GM12878 (cell line): ENCODE measurements around the gene CDPF1. TPM values are rescaled to one million over a fixed set of nuclear protein-coding genes. Genes with fewer than 3 reads are reported as not detected.

Source experiments
- ATAC-seq: fragments of 200-7000 bp; cut with Tn5 transposase; 3 replicates; pipeline ENCODE4 v1.9.1; 2020; ENCODE audit warnings: mild to moderate bottlenecking, moderate library complexity
- BruUV-seq: library from RNA; stranded (reverse); fragments of 400-500 nt; replicated peaks from 2 replicates; lab custom pipeline; 2021; lab: Mats Ljungman, UMichigan
- CTCF ChIA-PET: fragments of 300-600 bp; sonication (Branson Sonifier 250); formaldehyde crosslinking; extraction: SDS; loops from one replicate; lab custom pipeline; 2021; ENCODE audit warnings: inconsistent platforms; lab: Yijun Ruan, JAX
- POLR2A ChIA-PET: fragments of 350-600 bp; formaldehyde crosslinking; extraction: SDS; loops from one replicate; lab custom pipeline; 2021; ENCODE audit warnings: inconsistent platforms; lab: Charles Lee
- RAD21 ChIA-PET: fragments of 300-600 bp; sonication (Branson Sonifier 250); formaldehyde crosslinking; loops from one replicate; lab custom pipeline; 2023; ENCODE audit warnings: antibody characterized with exemption; ENCODE audit not compliant: unreplicated experiment; lab: Charles Lee
- SMC1A ChIA-PET: fragments of 300-600 bp; sonication (Branson Sonifier 250); formaldehyde crosslinking; loops from one replicate; lab custom pipeline; 2023; ENCODE audit not compliant: unreplicated experiment, uncharacterized antibody; lab: Charles Lee
- DNase-seq: peaks from one replicate; pipeline ENCODE4 v3.0.0-alpha.2; 2011; ENCODE audit warnings: low read depth, low spot score
- FAIRE-seq: peaks from 3 replicates; lab custom pipeline; 2011; peaks lifted over from hg19 to GRCh38; lab: Jason Lieb, UNC
- H2AFZ ChIP-seq: 2 replicates; pipeline ENCODE4 v1.6.0; 2011; ENCODE audit warnings: low read depth, low read length, control low read depth; ENCODE audit not compliant: control insufficient read depth
- H3K27ac ChIP-seq: 2 replicates; pipeline ENCODE4 v1.5.1; 2011; ENCODE audit warnings: control low read depth; ENCODE audit not compliant: control insufficient read depth, insufficient read depth
- H3K27me3 ChIP-seq, 2 experiments: replicated peaks in 1 of 2; 2 replicates each; pipeline versions ENCODE4 v1.6.0 to v1.6.1; 2011; ENCODE audit warnings: low read length in 1 of 2; ENCODE audit not compliant: control insufficient read depth in 2 of 2, insufficient read depth in 2 of 2
- H3K36me3 ChIP-seq, 2 experiments: 2 replicates each; pipeline ENCODE4 v1.5.1; 2011; ENCODE audit warnings: low read length in 1 of 2; ENCODE audit not compliant: control insufficient read depth in 2 of 2, insufficient read depth in 2 of 2
- H3K4me1 ChIP-seq: 2 replicates; pipeline ENCODE4 v1.6.1; 2011; ENCODE audit warnings: mild to moderate bottlenecking, low read length, moderate library complexity, mixed read lengths; ENCODE audit not compliant: control insufficient read depth, insufficient read depth
- H3K4me2 ChIP-seq: 2 replicates; pipeline ENCODE4 v1.6.0; 2011; ENCODE audit warnings: control low read depth; ENCODE audit not compliant: control insufficient read depth, insufficient read depth
- H3K4me3 ChIP-seq: fragments of 200-600 bp; sonication (generic); 2 replicates; pipeline ENCODE4 v1.5.1; 2016
- H3K79me2 ChIP-seq: 2 replicates; pipeline ENCODE4 v1.6.0; 2011; ENCODE audit warnings: low read length; ENCODE audit not compliant: control insufficient read depth, insufficient read depth
- H3K9ac ChIP-seq: 2 replicates; pipeline ENCODE4 v1.8.0; 2011; ENCODE audit warnings: low read length, control low read depth, mixed read lengths; ENCODE audit not compliant: control insufficient read depth, insufficient read depth
- H3K9me3 ChIP-seq: replicated peaks from 3 replicates; pipeline ENCODE4 v1.5.1; 2011; ENCODE audit warnings: mild to moderate bottlenecking, low read length; ENCODE audit not compliant: control insufficient read depth, insufficient read depth
- H4K20me1 ChIP-seq: 2 replicates; pipeline ENCODE4 v1.6.0; 2011; ENCODE audit not compliant: control insufficient read depth, insufficient read depth
- ESRRA ChIP-seq: IDR thresholded peaks from 2 replicates; pipeline ENCODE4 v1.6.1; 2012; ENCODE audit warnings: mild to moderate bottlenecking, low read length, improper control_type of control experiment
- FOS ChIP-seq: IDR thresholded peaks from 3 replicates; pipeline ENCODE4 v1.6.1; 2011; ENCODE audit warnings: borderline replicate concordance; ENCODE audit not compliant: insufficient read length; ENCODE audit errors: extremely low read depth
- HSF1 ChIP-seq: fragments of 150-350 bp; IDR thresholded peaks from 2 replicates; pipeline ENCODE4 v1.6.1; 2014; ENCODE audit warnings: mild to moderate bottlenecking, low read depth, low read length
- MYC ChIP-seq: IDR thresholded peaks from 2 replicates; pipeline ENCODE4 v1.6.1; 2011; ENCODE audit warnings: mild to moderate bottlenecking, low read length, moderate library complexity, inconsistent platforms; ENCODE audit not compliant: insufficient read depth, insufficient replicate concordance, insufficient read length, severe bottlenecking
- NFYA ChIP-seq: IDR thresholded peaks from 2 replicates; pipeline ENCODE4 v1.6.1; 2011; ENCODE audit warnings: low read depth, mild to moderate bottlenecking, low read length, improper control_type of control experiment, borderline replicate concordance
- NFYB ChIP-seq: IDR thresholded peaks from 2 replicates; pipeline ENCODE4 v1.6.1; 2011; ENCODE audit warnings: low read depth, mild to moderate bottlenecking, low read length, improper control_type of control experiment, moderate library complexity; ENCODE audit not compliant: insufficient read depth
- PAX8 ChIP-seq: fragments of 450-650 bp; IDR thresholded peaks from 2 replicates; pipeline ENCODE4 v1.6.1; 2017; ENCODE audit warnings: mild to moderate bottlenecking, moderate library complexity
- RAD21 ChIP-seq: IDR thresholded peaks from 2 replicates; pipeline ENCODE4 v1.6.1; 2011; ENCODE audit warnings: mild to moderate bottlenecking, low read depth, low read length, moderate library complexity; ENCODE audit not compliant: insufficient read depth
- RELA ChIP-seq: fragments of 450-650 bp; IDR thresholded peaks from 2 replicates; pipeline ENCODE4 v1.8.0; 2014; ENCODE audit warnings: borderline replicate concordance; ENCODE audit not compliant: partially characterized antibody
- REST ChIP-seq: IDR thresholded peaks from 2 replicates; pipeline ENCODE4 v1.6.1; 2012; ENCODE audit warnings: mild to moderate bottlenecking, low read depth, low read length
- RUNX3 ChIP-seq: IDR thresholded peaks from 2 replicates; pipeline ENCODE4 v1.6.1; 2012; ENCODE audit warnings: low read length, inconsistent platforms
- SUZ12 ChIP-seq: fragments of 200-600 bp; sonication (generic); IDR thresholded peaks from one replicate; pipeline ENCODE4 v1.6.1; 2018; ENCODE audit warnings: antibody characterized with exemption, mild to moderate bottlenecking; ENCODE audit not compliant: unreplicated experiment
- ZNF217 ChIP-seq: fragments of 450-650 bp; IDR thresholded peaks from 2 replicates; pipeline ENCODE4 v1.6.1; 2017; ENCODE audit warnings: antibody characterized with exemption, mild to moderate bottlenecking
- ZNF24 ChIP-seq: fragments of 450-650 bp; IDR thresholded peaks from 2 replicates; pipeline ENCODE4 v1.6.1; 2017; ENCODE audit warnings: antibody characterized with exemption, mild to moderate bottlenecking
- WGBS: methylation state at CpG from one replicate; pipeline ENCODE4 v1.1.6; 2016; ENCODE audit warnings: low lambda C conversion rate; ENCODE audit not compliant: insufficient replicate concordance, insufficient coverage; ENCODE audit errors: missing lambda C conversion rate; 5-methylcytosine and 5-hydroxymethylcytosine counted together
- in situ Hi-C: fragments of 300-500 bp; cut with MboI; formaldehyde crosslinking; loops from 9 replicates; pipeline ENCODE4 v1.14.3; 2018; ENCODE audit warnings: mixed read lengths
- intact Hi-C: fragments of 100-400 bp; cut with micrococcal nuclease; formaldehyde crosslinking; loops from one replicate; pipeline ENCODE4 v1.14.2; 2022; ENCODE audit not compliant: unreplicated experiment
- polyA plus RNA-seq, 11 experiments: library from polyadenylated mRNA; depleted of rRNA in 4 of 11; unstranded in 6 of 11; stranded (reverse) in 5 of 11; fragments of >200 nt; fragmentation: Nextera tagmentation in 4 of 11; fragmentation: Illumina TruSeq in 1 of 11; extraction: Ambion mirVana in 4 of 11; extraction: Trizol in 1 of 11; gene quantifications; 1 replicate in 1 of 11; 2 replicates in 10 of 11; pipeline versions ENCODE4 v1.2.1 to v1.2.3, GENCODE V29; 2011 to 2016; ENCODE audit warnings: inconsistent platforms in 2 of 11, missing spikeins in 2 of 11, low read depth in 1 of 11
- total RNA-seq, 4 experiments: library from RNA; depleted of rRNA in 3 of 4; stranded (reverse); fragments of >200 nt in 3 of 4; fragmentation: Illumina TruSeq in 1 of 4; extraction: Trizol in 1 of 4; gene quantifications; 2 replicates each; pipeline versions ENCODE4 v1.2.1 to v1.2.3, GENCODE V29; 2013 to 2021
- TF ChIP-seq, protein P1 (sequence below): fragments of 450-650 bp; IDR thresholded peaks from 2 replicates; pipeline ENCODE4 v1.6.1; 2017; ENCODE audit warnings: mild to moderate bottlenecking, moderate library complexity

Gene CDPF1
- total and polyA plus RNA-seq, 10 of the 15 experiments (the other 5 are each of a cell fraction or from before 2014, with no cell fraction given), result 1.0 to 22.4 (median 7.9) TPM

DNA sequence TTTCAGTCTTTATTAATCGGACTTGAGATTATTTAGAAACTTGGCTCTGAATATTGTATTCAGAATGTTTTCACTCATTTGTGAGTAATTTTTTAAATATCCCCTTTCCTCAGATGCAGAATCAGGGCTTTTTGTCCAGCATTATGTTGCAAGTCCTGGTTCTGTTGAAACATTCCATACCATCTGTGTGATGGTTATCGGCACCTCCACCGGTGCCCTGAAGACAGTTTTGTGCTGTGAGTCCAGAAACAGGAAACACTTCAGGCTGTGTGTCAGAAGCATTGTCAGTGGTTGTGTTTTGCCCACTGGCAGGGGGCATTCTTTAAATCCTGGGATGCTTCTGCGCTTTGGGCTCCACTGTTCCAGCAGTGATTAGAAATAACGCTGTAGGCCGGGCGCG is 20.4 kb downstream of the CDPF1 start (continued):
- no peak for TF ChIP-seq REST
- TF ChIP-seq RAD21, result no peak
- no peak for TF ChIP-seq RELA
- TF ChIP-seq PAX8, result no peak
- no peak for TF ChIP-seq SUZ12
- no peak for TF ChIP-seq ZNF217

- intact Hi-C loops (no loop called here), in situ Hi-C loops (no loop called here)
- no peak overlapping the region for H3K4me2 ChIP-seq
- FAIRE-seq (no peak), ATAC-seq (no peak), DNase-seq (no peak)
- no peak overlapping the region for H3K27ac ChIP-seq
- WGBS, result 99% methylated on average over 7 of the region's 7 CpGs
- no peaks in the 10 kb centered on the region for H3K79me2 ChIP-seq
- no peaks in the 10 kb centered on the region for H3K36me3 ChIP-seq
- no TSS peak for BruUV-seq
- ChIA-PET RAD21 (no interaction called here), POLR2A (no interaction called here), CTCF (interaction anchor here (0.6 kb wide), 1 partner anchor 307 kb away, joined by 3 read pairs; no protein-coding TSS in a partner anchor), SMC1A (no interaction called here)
- no peak overlapping the region for H3K4me3 ChIP-seq
- no peak overlapping the region for H3K9ac ChIP-seq
- H3K27me3 ChIP-seq, result no peaks in the 10 kb centered on the region
- H3K9me3 ChIP-seq, result no peaks in the 10 kb centered on the region
- no peak overlapping the region for H2AFZ ChIP-seq
- no peaks in the 10 kb centered on the region for H4K20me1 ChIP-seq
- no peaks in the 10 kb centered on the region for H3K4me1 ChIP-seq
- no peak for TF ChIP-seq NFYA
- no peak for TF ChIP-seq RUNX3
- no peak for TF ChIP-seq HSF1
- no peak for TF ChIP-seq NFYB
- TF ChIP-seq, protein P1, sequence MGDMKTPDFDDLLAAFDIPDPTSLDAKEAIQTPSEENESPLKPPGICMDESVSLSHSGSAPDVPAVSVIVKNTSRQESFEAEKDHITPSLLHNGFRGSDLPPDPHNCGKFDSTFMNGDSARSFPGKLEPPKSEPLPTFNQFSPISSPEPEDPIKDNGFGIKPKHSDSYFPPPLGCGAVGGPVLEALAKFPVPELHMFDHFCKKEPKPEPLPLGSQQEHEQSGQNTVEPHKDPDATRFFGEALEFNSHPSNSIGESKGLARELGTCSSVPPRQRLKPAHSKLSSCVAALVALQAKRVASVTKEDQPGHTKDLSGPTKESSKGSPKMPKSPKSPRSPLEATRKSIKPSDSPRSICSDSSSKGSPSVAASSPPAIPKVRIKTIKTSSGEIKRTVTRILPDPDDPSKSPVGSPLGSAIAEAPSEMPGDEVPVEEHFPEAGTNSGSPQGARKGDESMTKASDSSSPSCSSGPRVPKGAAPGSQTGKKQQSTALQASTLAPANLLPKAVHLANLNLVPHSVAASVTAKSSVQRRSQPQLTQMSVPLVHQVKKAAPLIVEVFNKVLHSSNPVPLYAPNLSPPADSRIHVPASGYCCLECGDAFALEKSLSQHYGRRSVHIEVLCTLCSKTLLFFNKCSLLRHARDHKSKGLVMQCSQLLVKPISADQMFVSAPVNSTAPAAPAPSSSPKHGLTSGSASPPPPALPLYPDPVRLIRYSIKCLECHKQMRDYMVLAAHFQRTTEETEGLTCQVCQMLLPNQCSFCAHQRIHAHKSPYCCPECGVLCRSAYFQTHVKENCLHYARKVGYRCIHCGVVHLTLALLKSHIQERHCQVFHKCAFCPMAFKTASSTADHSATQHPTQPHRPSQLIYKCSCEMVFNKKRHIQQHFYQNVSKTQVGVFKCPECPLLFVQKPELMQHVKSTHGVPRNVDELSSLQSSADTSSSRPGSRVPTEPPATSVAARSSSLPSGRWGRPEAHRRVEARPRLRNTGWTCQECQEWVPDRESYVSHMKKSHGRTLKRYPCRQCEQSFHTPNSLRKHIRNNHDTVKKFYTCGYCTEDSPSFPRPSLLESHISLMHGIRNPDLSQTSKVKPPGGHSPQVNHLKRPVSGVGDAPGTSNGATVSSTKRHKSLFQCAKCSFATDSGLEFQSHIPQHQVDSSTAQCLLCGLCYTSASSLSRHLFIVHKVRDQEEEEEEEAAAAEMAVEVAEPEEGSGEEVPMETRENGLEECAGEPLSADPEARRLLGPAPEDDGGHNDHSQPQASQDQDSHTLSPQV, result no peak
- no peak for TF ChIP-seq ESRRA
- no peak for TF ChIP-seq ZNF24
- TF ChIP-seq FOS, result no peak
- TF ChIP-seq MYC, result no peak
Observed at GRCh38 chr22:46226577-46226976, 23.5 kb downstream of the CDPF1 start.
